HG03060 (cell line): ENCODE results near the gene DLL4.
A peak's percentile ranks its signal among the peaks of the same experiment; 100 is the strongest.
"Not testable (repeated sequence)": the region's sequence is repeated elsewhere in the genome, so short reads cannot be mapped to it uniquely, and the experiment has no call there.

Experiments used
- ATAC-seq: cut with Tn5 transposase; IDR thresholded peaks from one replicate; pipeline ENCODE4 v1.9.1; 2021; ENCODE audit warnings: low read depth, moderate number of reproducible peaks; ENCODE audit not compliant: unreplicated experiment

The DLL4 gene

DNA sequence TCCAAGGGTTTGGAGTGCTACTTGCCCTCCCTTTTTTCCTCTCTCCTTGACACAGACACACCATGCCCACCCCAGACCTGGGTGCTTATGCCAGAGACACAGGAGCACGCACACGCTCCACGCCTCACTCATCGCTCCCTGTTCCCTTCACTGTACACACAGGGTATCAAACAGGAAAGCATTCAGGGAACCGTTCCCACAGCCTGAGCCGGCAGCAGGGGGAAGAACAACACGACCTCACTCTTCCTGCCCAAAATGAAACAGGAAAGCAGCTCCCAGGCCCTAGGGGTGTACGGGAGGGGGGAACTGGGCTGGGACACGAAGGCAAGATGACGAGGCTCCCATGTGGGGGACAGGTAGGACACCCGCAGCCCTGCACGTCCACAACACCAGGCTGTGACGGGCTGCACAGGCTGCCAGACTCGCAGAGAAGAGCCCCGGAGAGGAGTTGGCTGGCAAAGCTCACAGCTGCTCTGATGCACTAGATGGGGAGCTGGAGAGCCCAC lies 11.2 kb downstream of the DLL4 start:
- ATAC-seq: no peak

- no peak for ATAC-seq
These were observed 12.0 kb downstream of the DLL4 start for GRCh38 chr15:40941068-40941527.

DNA sequence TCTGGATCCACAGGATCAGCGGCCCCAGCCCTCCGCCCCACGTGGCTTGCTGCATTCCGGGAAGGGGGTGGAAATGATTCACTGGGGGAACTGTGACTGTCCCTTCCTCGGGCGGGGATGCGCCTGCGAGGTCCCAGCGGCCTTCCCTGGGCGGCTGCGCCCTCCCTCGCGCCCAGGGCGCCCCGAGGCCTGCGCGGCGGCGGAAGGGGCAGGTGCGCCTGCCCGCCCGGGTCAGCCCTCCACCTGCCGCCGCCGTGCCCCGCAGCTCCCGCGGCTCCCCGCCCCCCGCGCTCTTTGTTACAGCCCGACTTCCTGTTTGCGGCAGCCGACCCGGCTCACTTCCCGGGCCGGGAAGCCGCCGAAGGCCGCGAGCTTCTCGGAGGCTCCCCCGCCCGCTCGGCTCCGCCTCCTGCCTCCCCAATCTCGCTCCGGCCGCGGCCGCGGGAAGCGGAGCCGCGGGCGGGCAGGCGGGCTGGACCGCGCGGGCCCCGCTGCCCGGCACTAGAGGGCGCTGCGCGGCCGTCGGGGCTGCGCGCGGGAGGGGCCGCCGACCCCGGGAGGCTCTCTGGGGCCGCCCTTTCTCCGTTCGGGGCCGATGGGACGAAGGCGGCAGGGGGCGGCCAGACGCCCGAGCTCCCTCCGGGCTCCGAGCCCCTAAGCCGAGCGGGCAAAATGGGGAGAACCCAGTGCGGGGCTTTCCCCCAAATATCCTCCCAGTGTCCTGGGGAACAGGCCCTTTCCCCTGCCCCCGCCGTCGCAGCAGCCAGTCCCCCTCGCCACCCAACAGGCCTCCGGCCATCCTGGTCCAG lies 12.6 kb downstream of the DLL4 start:
- no peak for ATAC-seq

GRCh38 chr15:40942337-40942854 lies 13.3 kb downstream of the DLL4 start:
- no peak for ATAC-seq

GRCh38 chr15:40942878-40943277 lies 13.7 kb downstream of the DLL4 start:
- no peak for ATAC-seq

- ATAC-seq: no peak
These were observed 14.7 kb downstream of the DLL4 start for GRCh38 chr15:40943764-40944365.

- no peak for ATAC-seq
These were observed 15.6 kb downstream of the DLL4 start for GRCh38 chr15:40944510-40945296.

DNA sequence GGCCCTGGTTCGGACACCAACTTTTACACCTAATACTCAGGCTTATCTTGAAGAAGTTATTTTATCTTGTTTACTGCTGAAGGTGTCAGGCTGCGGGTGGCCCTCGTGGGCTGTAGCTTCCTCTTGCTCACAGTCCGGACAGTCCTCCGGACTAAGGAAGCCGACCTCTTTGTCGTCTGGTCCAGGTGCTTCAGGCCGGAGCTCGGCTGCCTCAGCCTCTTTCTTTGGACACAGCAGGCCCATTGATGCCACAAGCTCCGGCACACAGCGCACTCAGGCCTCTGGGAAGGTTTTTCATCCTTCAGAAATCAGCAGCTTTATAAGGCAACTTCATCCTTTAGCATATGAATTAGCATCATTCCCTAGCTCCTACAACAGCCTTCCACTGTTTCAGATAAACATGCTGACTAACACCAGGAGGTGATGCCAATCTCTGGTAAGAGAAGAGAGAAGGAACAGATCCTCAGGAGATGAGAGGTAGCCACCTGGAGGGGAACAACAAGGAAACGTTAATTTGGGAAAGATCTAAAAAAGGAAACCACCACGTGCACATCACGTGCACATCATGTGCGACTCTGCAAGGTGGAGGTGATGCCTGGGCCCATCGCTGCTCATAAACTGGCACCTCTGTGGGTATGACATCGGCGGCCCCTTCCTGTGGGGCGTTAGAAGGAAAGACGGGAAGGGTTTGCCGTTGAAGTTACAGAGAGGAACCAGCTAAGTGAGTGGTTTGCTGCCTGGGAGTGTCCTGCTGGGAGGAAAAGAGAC lies 19.8 kb downstream of the DLL4 start:
- ATAC-seq: no peak

- ATAC-seq: no peak
These were observed 20.6 kb downstream of the DLL4 start for GRCh38 chr15:40949756-40950207.

- no peak for ATAC-seq
These were observed 22.6 kb downstream of the DLL4 start for GRCh38 chr15:40951764-40952163.

GRCh38 chr15:40952301-40952900 lies 23.3 kb downstream of the DLL4 start:
- no peak for ATAC-seq

GRCh38 chr15:40952901-40953712 lies 24.0 kb downstream of the DLL4 start, which contains the start of gene CHAC1:
Gene CHAC1 (plus strand): TSS chr15:40953471. CDS start chr15:40953584, 113 bp downstream.
- peak; percentile 76 for ATAC-seq

- ATAC-seq: no peak
These were observed 24.6 kb downstream of the DLL4 start for GRCh38 chr15:40953713-40954074.

DNA sequence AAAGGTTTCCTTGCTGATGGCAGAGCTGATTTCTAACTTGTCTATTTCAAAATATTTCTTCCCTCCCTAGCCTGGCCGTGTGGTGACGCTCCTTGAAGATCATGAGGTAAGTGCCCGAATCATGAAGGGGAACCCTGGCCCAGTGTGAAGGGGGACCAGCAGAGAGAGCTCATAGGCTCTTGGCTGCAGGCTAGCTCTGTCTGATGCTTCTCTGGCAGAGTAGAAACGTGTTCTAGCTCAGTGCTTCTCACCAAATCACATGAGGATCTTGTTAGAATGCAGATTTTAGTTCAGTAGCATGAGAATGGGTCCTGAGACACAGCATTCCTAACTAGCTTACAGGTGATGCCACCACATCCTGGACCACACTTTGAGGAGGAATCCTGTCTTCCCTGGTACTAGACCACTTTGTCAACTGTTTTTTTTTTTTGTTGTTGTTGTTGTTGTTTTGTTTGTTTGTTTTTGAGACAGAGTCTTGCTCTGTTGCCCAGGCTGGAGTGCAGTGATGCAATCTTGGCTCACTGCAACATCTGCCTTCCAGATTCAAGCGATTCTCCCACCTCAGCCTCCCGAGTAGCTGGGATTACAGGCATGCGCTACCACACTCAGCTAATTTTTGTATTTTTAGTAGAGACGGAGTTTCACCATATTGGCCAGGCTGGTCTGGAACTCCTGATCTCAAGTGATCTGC lies 25.2 kb downstream of the DLL4 start:
- not testable (repeated sequence) for ATAC-seq

DNA sequence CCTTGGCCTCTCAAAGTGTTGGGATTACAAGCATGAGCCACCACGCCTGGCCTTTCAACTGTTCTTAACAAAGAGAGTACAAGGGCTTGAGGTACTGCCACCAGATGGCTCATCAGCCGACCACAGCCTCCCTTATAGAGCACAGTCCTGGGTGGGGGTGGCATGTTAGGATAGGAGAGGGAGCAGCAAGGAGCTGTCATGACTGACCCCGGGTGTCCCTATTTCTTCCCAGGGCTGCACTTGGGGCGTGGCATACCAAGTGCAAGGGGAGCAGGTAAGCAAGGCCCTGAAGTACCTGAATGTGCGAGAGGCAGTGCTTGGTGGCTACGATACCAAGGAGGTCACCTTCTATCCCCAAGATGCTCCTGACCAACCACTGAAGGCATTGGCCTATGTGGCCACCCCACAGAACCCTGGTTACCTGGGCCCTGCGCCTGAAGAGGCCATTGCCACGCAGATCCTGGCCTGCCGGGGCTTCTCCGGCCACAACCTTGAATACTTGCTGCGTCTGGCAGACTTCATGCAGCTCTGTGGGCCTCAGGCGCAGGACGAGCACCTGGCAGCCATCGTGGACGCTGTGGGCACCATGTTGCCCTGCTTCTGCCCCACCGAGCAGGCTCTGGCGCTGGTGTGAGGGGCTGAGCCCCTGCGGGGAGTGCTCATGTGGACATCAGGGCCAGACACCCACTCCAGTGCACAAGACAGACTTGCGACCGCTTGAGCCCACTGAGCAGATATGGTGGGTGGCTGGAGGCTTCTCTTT lies 26.2 kb downstream of the DLL4 start:
- ATAC-seq: no peak

- ATAC-seq: no peak
These were observed 26.9 kb downstream of the DLL4 start for GRCh38 chr15:40955930-40956540.

GRCh38 chr15:40956541-40956982 lies 27.4 kb downstream of the DLL4 start:
- ATAC-seq: no peak
